Testis (tissue), 3 donors: ENCODE results near the gene ATP2B2. TPM values are rescaled to one million over a fixed set of nuclear protein-coding genes. Genes with fewer than 3 reads are reported as not detected.

Experiments
- DNase-seq: peaks from one replicate; pipeline ENCODE4 v3.0.0-alpha.2; 2019
- H3K27ac ChIP-seq, 2 donors: fragments of 200-600 bp; sonication (generic); one replicate each; pipeline ENCODE4 v1.5.1; 2019
- H3K27me3 ChIP-seq: fragments of 200-600 bp; sonication (generic); one replicate; pipeline ENCODE4 v1.5.1; 2019
- H3K36me3 ChIP-seq: fragments of 200-600 bp; sonication (generic); one replicate; pipeline ENCODE4 v1.5.1; 2017; ENCODE audit warnings: low read depth; ENCODE audit errors: missing control alignments
- H3K4me1 ChIP-seq: fragments of 200-600 bp; sonication (generic); one replicate; pipeline ENCODE4 v1.5.1; 2019
- H3K4me3 ChIP-seq, 2 donors: fragments of 200-600 bp; sonication (generic); one replicate each; pipeline ENCODE4 v1.5.1; 2017 to 2019
- H3K9me3 ChIP-seq: fragments of 200-600 bp; sonication (generic); one replicate; pipeline ENCODE4 v1.5.1; 2017
- POLR2A ChIP-seq: fragments of 450-650 bp; IDR thresholded peaks from one replicate; pipeline ENCODE4 v1.6.1; 2017; ENCODE audit warnings: antibody characterized with exemption, mild to moderate bottlenecking, moderate library complexity
- WGBS, 2 donors: methylation state at CpG; one replicate each; pipeline ENCODE4 v1.1.5; 2018; 5-methylcytosine and 5-hydroxymethylcytosine counted together
- intact Hi-C: fragments of 100-400 bp; cut with DNase I; formaldehyde crosslinking; loops from one replicate; pipeline ENCODE4 v1.15.1; 2023; ENCODE audit warnings: low total_unique reads
- polyA plus RNA-seq: library from polyadenylated mRNA; stranded (reverse); fragments of 350-450 nt; fragmentation: Illumina TruSeq; extraction: RNeasy Lipid Tissue Mini Kit (QIAGEN cat#74804); gene quantifications from one replicate; pipeline ENCODE4 v1.2.3, GENCODE V29; 2014; ENCODE audit warnings: low read depth, low replicate concordance; ENCODE audit not compliant: insufficient read depth
- total RNA-seq, 2 donors: library from RNA; depleted of rRNA; stranded (reverse); fragments of >200 nt; gene quantifications; one replicate each; pipeline ENCODE4 v1.2.3, GENCODE V29; 2016
- TF ChIP-seq, protein P1 (sequence below), 3 experiments: fragments of 450-650 bp in 2 of 3; fragments of 200-600 bp in 1 of 3; sonication (generic) in 1 of 3; IDR thresholded peaks; one replicate each; pipeline ENCODE4 v1.5.1; 2016 to 2019; ENCODE audit warnings: antibody characterized with exemption in 3 of 3, mild to moderate bottlenecking in 2 of 3, moderate library complexity in 1 of 3

ATP2B2 gene
- total and polyA plus RNA-seq, 3 donors from 2014 or later, result 1.1 to 2.9 (median 1.8) TPM

DNA sequence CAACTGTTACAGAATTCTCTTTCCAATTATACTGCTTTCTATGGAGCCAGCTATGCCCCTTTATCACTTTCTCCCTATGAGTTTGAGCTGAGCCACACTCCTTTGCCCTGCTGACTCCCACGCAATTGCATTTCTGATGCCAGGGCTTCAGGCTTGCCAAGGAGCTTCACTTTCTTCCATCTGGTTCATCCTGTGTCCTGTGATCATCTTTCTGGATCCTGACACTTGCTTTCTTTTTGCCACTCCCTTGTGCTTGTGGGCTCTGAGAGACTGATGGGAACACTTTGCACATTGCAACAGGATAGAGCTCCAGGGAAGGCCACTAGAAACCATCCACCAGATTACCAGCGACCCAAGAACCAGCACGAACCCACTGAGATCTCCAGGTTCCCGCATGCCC, 107.5 kb downstream of the ATP2B2 start:
- no peaks in the 10 kb centered on the region for H3K4me1 ChIP-seq
- H3K4me3 ChIP-seq, result no peak overlapping the region
- no peaks in the 10 kb centered on the region for H3K36me3 ChIP-seq
- TF ChIP-seq, protein P1, sequence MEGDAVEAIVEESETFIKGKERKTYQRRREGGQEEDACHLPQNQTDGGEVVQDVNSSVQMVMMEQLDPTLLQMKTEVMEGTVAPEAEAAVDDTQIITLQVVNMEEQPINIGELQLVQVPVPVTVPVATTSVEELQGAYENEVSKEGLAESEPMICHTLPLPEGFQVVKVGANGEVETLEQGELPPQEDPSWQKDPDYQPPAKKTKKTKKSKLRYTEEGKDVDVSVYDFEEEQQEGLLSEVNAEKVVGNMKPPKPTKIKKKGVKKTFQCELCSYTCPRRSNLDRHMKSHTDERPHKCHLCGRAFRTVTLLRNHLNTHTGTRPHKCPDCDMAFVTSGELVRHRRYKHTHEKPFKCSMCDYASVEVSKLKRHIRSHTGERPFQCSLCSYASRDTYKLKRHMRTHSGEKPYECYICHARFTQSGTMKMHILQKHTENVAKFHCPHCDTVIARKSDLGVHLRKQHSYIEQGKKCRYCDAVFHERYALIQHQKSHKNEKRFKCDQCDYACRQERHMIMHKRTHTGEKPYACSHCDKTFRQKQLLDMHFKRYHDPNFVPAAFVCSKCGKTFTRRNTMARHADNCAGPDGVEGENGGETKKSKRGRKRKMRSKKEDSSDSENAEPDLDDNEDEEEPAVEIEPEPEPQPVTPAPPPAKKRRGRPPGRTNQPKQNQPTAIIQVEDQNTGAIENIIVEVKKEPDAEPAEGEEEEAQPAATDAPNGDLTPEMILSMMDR (IDR thresholded peaks at IDR 0.05), result no peak
- TF ChIP-seq POLR2A, result no peak
- no peaks in the 10 kb centered on the region for H3K9me3 ChIP-seq
- DNase-seq, result peak; percentile 56
- no peak overlapping the region for H3K27ac ChIP-seq
- intact Hi-C loops, result no loop called here
- no peaks in the 10 kb centered on the region for H3K27me3 ChIP-seq
- 50 to 54% methylated on average over 4 of the region's 4 CpGs for WGBS, 2 donors

DNA sequence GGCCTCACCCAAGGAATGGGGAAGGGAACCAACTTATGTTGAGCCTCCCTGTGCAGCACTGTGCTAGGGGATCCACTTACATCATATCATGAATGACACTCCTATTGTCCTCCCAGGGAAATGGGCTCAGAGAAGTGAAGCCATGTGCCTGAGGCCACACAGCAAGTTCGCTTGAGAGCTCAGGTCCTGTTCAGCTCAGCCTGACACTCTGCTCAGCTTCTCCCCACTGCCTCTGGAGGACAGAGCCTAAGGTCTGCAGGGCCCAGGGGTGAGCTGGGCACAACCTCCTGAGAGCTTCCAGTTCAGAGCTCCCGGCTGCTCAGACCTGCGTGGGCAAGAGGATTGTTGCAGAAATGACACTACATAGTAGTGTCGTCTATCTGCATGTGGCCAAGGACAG, 108.5 kb downstream of the ATP2B2 start:
- Histone ChIP-seq H3K4me1 (no peaks in the 10 kb centered on the region), H3K36me3 (no peaks in the 10 kb centered on the region), H3K4me3 (no peak overlapping the region), H3K9me3 (no peaks in the 10 kb centered on the region), H3K27ac (no peak overlapping the region), H3K27me3 (no peaks in the 10 kb centered on the region)
- intact Hi-C loops, result no loop called here
- TF ChIP-seq POLR2A, result no peak
- TF ChIP-seq, protein P1 (IDR thresholded peaks at IDR 0.05), result no peak
- DNase-seq, result no peak
- 90 to 96% methylated on average over 4 of the region's 4 CpGs for WGBS, 2 donors

DNA sequence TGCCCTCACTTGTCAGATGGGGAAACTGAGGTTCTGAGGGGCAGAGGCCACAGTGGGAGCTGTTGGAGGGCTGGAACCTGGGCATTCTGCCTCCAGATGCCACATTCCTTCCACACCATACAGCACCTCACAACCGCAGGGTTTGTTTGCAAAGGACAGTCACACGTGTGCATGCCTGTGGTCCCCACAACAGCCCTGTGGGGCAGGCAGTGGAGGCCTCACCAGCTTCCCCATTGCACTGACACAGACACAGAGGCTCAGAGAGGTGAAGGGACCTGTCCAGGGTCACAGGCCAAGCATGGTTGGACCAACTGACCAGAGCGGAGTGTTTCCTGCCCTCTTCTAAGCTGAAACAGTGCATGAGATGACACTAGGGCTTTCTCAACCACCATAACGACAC, 109.3 kb downstream of the ATP2B2 start:
- intact Hi-C loops, result no loop called here
- Histone ChIP-seq H3K4me1 (no peaks in the 10 kb centered on the region), H3K27ac (no peak overlapping the region), H3K36me3 (no peaks in the 10 kb centered on the region), H3K9me3 (no peaks in the 10 kb centered on the region), H3K27me3 (no peaks in the 10 kb centered on the region), H3K4me3 (no peak overlapping the region)
- no peak for TF ChIP-seq POLR2A
- TF ChIP-seq, protein P1 (IDR thresholded peaks at IDR 0.05), result no peak
- DNase-seq, result no peak
- 86% methylated on average over 4 of the region's 4 CpGs; no CpG with 5 or more reads in 1 of the 2 donors for WGBS, 2 donors

DNA sequence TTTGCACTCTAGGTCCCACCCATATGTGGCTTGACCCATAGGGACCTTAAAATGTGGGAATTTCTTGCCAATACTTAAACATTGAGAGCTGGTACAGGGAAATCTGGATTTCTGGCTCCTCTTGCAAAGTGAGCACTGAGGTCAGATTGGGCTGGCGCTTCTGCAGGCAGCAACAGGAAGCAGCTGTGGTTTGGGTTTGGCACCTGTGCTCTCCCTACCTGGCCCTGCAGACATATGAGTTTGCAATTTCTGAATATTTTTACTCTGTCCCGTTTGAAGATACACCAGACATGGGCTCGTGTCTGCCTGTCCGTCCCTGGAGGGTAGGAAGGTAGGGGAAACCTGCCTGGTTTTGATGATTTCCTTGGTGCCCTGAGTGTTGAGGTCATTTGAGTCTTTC, 109.7 kb downstream of the ATP2B2 start:
- H3K36me3 ChIP-seq, result no peaks in the 10 kb centered on the region
- TF ChIP-seq POLR2A, result no peak
- TF ChIP-seq, protein P1 (IDR thresholded peaks at IDR 0.05), result no peak
- intact Hi-C loops, result no loop called here
- H3K9me3 ChIP-seq, result no peaks in the 10 kb centered on the region
- WGBS, 2 donors, result 75 to 90% methylated on average over 4 of the region's 4 CpGs
- no peaks in the 10 kb centered on the region for H3K27me3 ChIP-seq
- no peak overlapping the region for H3K4me3 ChIP-seq
- H3K27ac ChIP-seq, result no peak overlapping the region
- no peaks in the 10 kb centered on the region for H3K4me1 ChIP-seq
- no peak for DNase-seq

DNA sequence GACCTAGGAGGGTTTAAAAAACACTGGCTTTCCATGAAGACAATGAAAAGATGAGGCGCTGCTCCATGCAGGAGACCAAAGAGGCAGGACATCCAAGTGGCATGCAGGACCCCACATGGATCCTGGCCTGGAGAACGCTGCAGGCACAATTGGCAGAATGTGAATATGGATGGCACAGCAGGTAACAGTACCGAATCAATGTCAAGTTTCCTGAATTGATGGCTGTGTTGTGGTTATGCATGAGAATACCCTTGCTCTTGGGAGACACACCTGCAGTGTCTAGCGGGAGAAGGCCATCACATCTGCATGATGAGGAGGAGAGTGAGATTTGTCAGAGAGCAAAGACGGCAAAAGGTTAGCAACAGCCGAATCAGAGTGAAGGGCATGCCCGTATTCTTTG, 110.2 kb downstream of the ATP2B2 start:
- no peak for DNase-seq
- no peak overlapping the region for H3K27ac ChIP-seq
- no peak for TF ChIP-seq POLR2A
- TF ChIP-seq, protein P1 (IDR thresholded peaks at IDR 0.05), result no peak
- 82 to 89% methylated on average over 7 of the region's 7 CpGs for WGBS, 2 donors
- no peak overlapping the region for H3K4me3 ChIP-seq
- H3K9me3 ChIP-seq, result no peaks in the 10 kb centered on the region
- no peaks in the 10 kb centered on the region for H3K4me1 ChIP-seq
- intact Hi-C loops, result no loop called here
- H3K27me3 ChIP-seq, result no peaks in the 10 kb centered on the region
- no peaks in the 10 kb centered on the region for H3K36me3 ChIP-seq
